ENCODE data around the gene CNFN.

- TF ChIP-seq CTCF (conservative IDR thresholded peaks at IDR 0.05 in 1 of 2, IDR thresholded peaks at IDR 0.05 in 1 of 2; ENCODE audit: low read depth in 1 of 2, low read length in 2 of 2) (no peak), EZH2 (IDR thresholded peaks at IDR 0.05; ENCODE audit: low read length, missing control alignments) (no peak)
Observed at GRCh38 chr19:42412227-42412626, 22.1 kb upstream of the CNFN start.

Measured in fibroblast of lung (primary cell).